Erythroblast (primary cell): ENCODE measurements around the gene JAM2.
"Not testable (repeated sequence)": the region's sequence is repeated elsewhere in the genome, so short reads cannot be mapped to it uniquely, and the experiment has no call there.

ENCODE experiments used
- GATA1 ChIP-seq: IDR thresholded peaks from 2 replicates; pipeline ENCODE4 v1.6.1; 2011; ENCODE audit warnings: low read depth, mild to moderate bottlenecking, control low read depth, low read length, moderate library complexity
- POLR2A ChIP-seq: IDR thresholded peaks from 2 replicates; pipeline ENCODE4 v1.6.1; 2011; ENCODE audit warnings: mild to moderate bottlenecking, low read length

- not testable (repeated sequence) for TF ChIP-seq POLR2A, GATA1
These were observed 13.1 kb upstream of the JAM2 start for GRCh38 chr21:25625776-25626555.
